Activated naive CD4-positive, alpha-beta T cell (primary cell): ENCODE data around the gene ATP6V1D.
"Not testable (repeated sequence)": the region's sequence is repeated elsewhere in the genome, so short reads cannot be mapped to it uniquely, and the experiment has no call there.

Experiments used
- DNase-seq, 4 experiments: peaks; one replicate each; lab custom pipeline; 2025; lab: John Stamatoyannopoulos, UW

ATP6V1D gene

DNA sequence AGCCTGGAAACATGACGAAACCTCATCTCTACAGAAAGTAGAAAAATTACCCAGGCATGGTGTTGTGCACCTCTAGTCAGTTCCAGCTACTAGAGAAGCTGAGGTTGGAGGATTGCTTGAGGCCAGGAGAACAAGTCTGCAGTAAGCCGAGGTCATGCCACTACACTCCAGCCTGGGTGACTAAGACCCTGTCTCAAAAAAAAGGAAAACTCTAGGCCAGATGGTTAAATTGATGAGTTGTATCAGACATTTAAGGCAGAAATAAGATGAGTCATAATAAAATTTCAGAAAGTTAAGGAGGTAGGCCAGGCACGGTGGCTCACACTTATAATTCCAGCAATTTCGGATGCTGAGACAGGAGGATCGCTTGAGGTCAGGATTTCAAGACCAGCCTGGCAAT is 11.2 kb upstream of the ATP6V1D start:
- DNase-seq: no peak

DNA sequence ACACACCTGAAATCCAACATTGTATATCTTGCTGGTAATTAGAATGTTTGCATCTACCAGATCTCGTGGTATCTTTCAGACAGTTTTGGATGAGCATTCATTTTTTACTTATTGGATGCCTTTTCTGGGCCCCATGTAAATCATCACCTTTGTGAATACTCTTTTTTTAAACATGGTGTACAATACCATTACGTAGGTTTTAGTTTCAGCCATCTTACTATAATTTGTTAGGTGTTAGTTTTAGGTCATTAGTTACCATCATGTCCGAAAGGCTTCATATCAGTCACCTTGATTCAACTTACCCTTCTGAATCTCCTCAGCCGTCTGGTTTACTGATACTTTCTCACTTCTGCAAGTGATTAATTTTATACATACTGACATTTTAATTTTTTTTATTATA is 5.9 kb upstream of the ATP6V1D start:
- no peak for DNase-seq

DNA sequence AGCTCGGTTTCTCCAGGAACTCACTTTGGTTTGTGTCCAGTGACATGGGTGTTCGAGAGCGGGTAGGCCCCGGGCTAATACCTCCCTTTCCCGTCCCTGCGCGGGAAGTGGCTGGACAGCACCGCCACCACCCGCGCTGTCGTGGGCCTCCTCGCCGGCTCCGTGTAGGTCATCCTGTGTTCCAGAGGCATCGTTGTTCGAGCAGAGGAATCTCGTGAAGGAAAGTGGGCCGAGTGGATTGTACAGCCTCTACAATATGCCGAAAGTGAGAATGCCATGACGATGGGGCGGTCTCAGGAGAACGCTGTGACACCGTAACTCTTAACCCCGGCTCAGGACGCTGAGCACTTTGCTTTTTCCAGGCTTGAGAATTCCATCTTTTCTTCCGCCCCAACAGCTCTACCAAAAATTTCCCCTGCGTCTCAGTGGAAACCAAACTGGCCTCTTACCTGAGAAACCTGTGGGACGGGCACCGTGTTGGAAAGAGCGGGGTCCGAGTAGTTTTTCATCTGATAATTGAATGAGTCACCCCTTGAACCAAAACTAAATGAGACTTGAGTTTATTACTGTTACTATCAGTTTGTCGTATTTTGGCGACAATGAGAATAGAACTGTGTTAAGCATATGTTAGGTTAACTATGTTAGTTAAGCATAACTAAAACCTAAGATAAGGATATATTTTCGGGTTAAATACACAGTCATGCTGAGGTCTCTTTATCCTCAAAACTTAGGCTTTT is 1.0 kb upstream of the ATP6V1D start:
- DNase-seq: no peak

DNA sequence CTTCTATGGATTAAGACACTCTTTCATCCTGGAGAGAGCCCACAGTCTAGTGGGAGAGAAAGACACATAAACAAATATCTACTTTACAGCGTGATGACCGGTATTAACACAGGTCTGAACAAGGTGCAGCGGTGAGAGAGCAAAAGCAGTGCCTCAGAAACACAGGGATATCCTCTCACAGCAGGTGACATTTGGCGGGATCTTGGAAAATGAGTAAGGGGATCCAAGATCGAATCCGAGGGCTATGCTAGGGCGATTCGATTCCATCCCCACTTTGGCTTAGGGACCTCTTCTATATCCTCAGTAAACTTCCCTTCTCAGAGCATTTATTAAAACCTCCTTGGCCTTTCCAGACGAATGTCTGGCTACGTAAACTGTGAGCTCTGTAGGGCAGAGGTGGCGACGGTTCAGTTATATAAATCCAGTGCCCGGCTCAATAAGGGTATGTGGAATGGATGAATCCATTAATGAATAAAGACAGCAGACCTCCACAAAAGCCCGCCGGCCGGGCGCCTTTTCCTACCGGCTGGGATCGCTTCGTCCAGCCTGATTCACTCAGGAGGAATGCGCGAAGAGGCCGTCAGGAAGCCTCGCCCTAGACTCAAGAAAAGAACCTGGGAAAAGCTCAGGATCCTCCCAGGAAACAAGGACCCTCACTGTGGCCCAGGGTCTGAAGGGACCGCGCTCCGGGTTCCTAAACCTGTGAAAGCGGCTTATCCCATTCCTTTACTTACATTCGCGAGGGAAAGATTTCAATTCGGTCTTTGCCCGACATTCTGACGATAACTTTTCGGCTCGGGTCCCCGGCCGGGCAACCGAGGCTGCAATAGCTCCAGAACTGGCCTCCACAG is 455 bp downstream of the ATP6V1D start:
- DNase-seq: no peak

DNA sequence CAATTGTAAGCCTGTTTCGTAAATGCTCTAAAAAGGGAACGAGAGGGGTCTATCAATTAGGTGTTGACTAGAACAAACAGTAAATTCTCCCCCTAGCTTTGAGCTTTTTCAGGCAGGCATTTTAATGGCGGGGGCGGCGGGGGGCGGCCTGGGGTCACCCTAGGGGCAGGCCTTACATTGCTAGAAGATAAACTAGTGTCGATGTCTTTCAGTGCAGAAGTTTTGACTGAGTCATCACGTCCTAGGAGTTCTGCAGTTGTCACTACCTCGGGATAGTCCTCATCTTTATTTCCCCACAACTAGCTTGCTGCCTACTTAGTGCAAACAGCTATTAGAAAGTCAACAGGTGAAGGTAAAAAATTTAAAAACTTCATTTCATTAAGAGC is 1.6 kb downstream of the ATP6V1D start:
- no peak for DNase-seq

DNA sequence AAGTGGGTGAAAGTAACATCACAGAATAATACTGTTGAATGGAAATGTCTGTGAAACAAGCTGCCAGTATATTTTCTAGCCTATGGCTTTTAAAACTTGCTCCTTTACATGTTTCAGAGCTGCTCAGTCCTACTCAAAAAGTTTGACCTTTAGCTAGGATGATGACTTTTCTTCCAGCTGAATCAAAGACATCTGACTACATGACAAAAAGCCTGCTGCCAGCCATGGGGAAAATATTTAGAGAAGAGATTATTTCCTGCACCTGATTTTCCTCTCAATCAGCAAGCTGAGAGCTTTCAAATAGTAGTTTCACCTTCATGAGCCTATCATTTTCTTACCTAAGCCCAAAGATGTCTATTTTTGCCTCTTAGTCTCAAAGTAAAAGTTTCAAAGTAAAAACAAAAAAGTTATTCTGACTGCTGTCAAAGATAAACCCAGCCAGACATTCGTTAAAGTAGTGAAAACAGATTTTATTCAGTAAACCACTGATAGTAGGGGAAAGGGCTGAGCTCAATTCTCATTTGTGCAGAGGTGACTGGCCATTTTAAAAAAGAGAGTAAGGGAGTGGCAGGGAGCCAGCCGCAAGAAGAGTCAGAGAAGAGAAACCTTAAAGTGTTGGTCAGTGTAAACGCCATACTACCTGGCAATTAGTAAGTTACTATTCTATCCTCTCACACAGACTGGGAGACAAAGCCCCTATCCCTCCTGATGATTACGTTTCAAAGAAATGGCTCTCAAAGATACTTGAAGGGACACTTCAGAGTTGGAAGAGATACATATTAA is 2.2 kb downstream of the ATP6V1D start:
- DNase-seq: no peak

DNA sequence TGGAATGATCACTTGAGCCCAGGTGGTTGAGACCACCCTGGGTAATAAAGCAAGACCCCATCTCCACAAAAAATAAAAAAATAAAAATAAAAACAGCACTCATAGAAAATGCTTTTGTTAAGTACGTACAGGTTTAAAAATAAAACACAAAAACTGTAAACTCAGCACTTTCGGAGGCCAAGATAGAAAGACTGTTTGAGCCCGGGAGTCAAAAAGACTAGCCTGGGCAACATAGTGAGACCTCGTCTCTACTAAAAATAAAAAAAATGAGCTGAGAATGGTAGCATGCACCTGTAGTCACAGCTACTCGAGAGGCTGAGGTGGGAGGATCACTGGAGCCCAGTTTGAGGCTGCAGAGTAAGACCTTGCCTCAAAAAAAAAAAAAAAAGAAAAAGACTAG is 7.5 kb downstream of the ATP6V1D start:
- no peak for DNase-seq

DNA sequence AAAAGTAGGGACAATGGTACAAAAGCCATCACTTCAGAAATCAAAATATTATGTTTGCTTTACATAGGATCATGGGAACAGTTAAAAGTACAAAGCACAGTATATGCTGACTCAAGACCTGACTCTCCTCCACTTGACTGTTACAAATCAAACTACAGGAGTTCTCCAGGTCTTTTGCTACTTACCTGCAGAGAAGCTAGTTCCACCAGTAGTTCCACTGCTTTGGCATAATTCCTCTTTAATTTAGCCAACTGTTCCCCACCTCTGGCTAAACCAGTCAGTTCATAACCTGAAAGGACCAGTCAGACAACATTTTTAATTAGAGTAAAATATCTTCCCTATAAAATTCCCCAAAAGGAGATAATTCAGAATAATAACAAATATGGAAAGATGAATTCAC is 14.0 kb downstream of the ATP6V1D start:
- no peak for DNase-seq

DNA sequence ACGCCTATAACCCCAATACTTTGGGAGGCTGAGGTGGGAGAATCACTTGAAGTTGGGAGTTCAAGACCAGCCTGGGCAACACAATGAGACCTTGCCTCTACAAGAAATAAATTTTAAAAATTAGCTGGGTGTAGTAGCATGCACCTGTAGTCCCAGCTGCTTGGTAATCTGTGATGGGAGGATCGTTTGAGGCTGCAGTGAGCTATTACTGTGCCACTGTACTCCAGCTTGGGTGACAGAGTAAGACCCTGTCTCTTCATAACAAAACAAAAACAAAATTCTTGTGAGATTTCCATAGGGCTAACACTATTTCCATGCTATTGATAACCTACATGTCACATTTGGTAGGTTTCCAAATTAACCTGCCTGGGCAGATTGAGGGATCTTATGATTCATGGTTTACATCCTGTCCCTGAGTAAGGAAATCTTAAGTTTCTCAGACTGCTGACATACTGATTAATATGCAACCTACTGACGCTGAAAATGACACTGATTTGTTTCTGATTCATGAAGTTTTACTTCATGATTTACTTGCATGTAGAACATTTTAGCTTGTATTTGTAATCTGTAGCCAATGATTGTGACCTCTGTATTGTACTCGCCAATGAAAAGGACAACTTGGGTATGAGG is 15.9 kb downstream of the ATP6V1D start:
- no peak for DNase-seq

DNA sequence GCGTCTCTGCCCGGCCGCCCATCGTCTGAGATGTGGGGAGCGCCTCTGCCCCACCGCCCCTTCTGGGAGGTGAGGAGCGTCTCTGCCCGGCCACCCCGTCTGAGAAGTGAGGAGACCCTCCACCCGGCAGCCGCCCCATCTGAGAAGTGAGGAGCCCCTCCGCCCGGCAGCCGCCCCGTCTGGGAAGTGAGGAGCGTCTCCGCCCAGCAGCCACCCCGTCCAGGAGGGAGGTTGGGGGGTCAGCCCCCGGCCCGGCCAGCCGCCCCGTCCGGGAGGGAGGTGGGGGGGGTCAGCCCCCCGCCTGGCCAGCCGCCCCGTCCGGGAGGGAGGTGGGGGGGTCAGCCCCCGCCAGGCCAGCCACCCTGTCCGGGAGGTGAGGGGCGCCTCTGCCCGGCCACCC is 18.4 kb downstream of the ATP6V1D start:
- DNase-seq: not testable (repeated sequence)

DNA sequence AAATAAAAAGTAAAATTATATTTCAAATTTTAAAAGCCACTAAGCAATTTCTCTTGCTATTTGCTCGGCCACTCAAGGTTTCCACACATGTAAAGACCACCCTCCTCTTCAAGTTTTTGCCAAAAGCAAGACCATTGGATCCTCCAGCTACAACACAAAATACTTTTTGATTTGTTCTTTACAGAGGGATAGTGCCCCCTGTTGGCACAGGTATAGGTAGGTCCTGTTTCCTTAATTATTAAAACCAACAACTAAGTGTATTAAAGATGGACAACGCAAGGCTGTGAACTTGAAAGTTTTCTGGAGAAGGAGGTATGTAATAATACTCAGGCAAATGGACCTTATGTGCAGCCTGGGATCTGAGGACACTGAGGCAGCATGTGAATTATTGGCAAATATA is 23.8 kb downstream of the ATP6V1D start:
- DNase-seq: no peak

DNA sequence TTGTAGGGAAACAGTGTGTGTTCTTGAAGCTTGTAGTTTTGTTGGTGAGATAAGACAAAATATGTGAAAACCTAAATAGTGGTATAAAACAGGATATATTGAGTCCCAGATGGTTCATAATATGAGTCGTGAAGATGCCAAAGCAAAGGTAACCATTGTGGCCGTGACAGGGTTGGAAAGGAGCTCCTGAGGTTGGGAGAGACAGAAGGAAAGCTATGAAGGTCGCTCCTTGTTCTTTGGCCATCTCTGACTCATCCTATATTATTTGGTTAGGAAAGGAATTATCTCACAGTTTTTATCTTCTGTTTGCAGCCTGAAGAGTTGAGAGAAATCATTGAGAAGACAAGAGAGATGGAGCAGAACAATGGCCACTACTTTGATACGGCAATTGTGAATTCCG is 27.1 kb downstream of the ATP6V1D start:
- DNase-seq: no peak

DNA sequence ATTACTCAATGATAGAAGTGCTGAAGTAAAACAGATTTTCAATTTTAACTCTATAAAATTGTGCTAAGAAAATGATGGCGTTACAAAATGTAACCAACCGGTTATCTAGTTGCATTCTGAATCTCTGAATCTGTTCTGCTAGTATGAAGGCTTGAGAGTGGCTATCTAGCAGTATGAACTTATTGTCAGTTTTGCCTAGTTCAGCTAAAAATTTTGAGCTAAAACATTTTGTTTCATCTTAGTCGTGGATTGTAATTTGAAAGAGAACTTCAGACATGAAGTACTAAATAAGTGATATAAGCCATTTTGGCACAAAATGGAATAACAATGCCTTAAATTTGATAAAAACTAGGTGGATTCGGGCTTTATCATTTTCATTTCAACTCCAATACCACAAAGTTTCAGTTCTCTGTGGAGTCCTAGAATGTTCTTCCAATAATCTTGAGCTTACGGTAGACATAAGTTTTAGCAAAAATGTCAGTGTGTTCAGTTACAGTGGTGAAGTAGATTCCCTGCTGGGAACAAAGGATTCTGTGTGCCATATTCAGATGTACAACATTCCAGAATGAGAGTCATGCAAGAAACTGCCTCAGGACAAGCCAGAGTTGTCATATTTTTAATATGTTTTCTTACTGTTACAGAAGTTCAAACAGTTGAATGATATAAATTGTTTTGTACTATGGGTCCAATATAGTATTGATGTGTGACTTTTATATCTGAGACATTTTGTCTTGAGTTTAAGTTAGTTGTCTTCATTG is 28.1 kb downstream of the ATP6V1D start:
- DNase-seq: no peak

DNA sequence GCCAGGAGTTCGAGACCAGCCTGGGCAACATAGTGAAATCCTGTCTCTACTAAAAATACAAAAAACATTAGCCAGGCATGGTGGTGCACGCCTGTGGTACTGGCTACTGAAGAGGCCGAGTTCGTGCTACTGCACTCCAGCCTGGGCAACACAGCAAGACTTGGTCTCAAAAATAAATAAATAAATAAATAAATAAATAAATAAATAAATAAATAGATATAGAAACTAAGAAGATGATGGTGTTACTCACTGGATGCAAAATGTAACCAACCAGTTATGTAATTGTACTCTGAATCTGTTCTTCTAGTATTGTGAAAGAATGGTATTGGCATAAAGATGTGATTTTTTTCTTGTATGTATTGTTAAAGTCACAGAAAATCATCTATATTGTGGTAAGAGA is 29.9 kb downstream of the ATP6V1D start:
- not testable (repeated sequence) for DNase-seq

DNA sequence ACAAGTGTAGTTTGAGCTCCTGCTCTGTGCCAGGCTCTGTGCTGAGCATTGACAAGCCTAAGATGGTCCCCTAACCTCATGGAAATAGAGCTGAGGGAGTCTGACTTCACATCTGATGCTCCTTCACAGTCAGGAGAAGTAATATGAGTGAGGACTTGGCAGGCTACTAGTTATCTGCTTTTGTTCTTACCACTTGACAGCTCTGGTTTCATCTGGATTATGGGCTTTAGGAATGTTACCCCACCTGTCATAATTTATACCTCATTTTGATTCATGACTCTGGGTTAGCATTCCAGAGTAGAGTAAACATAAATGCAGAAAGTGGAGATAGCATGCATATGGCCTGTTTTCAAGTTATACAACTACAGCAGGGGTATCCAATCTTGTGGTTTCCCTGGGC is 40.5 kb downstream of the ATP6V1D start:
- DNase-seq: no peak

DNA sequence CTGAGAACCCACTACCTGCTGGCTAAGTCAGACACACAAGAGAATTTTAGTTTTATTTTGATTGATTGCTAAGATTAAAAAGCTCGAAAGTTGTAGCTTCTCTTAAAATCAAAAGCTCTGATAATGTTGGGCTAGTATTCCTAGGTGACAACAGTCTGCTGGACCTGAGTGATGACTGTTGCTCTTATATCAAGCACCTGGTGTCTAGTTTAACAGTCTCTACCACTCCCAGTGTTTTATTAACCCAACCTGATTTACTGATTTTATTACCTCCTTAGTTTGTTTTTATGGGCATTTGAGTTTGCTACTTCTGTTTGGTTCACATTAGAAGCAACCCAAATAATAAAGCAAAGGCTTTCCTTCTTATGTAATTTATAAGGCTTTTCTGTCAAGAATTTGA is 41.8 kb downstream of the ATP6V1D start:
- DNase-seq: no peak

DNA sequence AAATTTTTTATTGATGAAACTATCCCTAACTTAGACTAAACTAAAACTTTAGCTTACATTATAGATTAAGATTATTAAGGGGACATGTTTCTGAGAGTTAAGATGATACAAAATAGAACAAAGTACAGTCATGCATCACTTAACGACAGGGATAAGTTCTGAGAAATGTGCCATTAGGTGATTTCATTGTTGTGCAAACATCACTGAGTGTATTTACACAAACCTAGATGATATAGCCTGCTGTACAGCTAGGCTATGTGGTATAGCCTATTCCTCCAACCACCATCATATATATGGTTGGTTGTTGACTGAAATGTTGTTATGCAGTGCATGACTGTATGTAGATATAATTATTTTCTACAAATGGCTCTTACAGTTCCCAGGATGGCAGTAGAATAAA is 46.5 kb downstream of the ATP6V1D start:
- DNase-seq: no peak

DNA sequence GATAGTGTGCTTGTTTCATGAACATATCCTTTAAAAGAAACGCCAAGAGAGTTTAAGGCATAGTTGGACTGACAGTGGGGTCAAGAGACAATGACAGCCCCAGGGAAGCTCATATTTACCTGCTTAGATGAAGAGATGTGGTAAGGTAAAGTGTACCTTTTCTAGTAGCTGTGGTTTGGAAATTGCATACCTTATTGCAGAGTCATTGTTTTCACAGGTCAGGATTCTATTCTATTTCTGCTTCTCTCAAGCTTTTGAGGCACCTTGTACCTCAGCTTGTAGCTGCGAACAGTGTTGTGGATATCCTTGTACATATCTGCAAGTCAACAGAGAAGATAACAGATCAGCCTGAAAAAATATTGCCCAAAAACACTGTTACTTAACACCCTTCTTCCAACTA is 47.7 kb downstream of the ATP6V1D start:
- DNase-seq: no peak
